ENCODE results near the gene TAAR2. TPM values are rescaled to one million over a fixed set of nuclear protein-coding genes. Genes with fewer than 3 reads are reported as not detected.

Gene TAAR2
- not detected for total RNA-seq

GRCh38 chr6:132624175-132624574 is at the start of gene TAAR2:
TAAR2 (minus strand) TSS chr6:132624275; CDS start chr6:132624275, 0 bp downstream.

GRCh38 chr6:132659082-132659481 is 35.0 kb upstream of the TAAR2 start, which contains the start of gene TAAR1:
TAAR1 (minus strand) TSS chr6:132659182; CDS start chr6:132646003, 13,179 bp downstream.

GRCh38 chr6:132589454-132589853 is 34.6 kb downstream of the TAAR2 start, which contains the start of gene TAAR5:
TAAR5 (minus strand) TSS chr6:132589741; CDS start chr6:132589686, 55 bp downstream.

GRCh38 chr6:132570221-132570777 is 53.8 kb downstream of the TAAR2 start, which contains the start of gene TAAR6:
TAAR6 (plus strand) TSS chr6:132570322; CDS start chr6:132570322, 0 bp downstream.

Other genes with a start within 250 kb of the TAAR2 start
- 10 to 100 TPM; 37.9 to 39.3 TPM for gene MOXD1, start 222.8 kb downstream of the TAAR2 start, total RNA-seq
- 10 to 100 TPM; 67.3 to 92.9 TPM for gene STX7, start 111.2 kb downstream of the TAAR2 start, total RNA-seq
- not detected for gene TAAR9, start 86.0 kb downstream of the TAAR2 start, total RNA-seq
- not detected for gene TAAR8, start 71.6 kb downstream of the TAAR2 start, total RNA-seq
- gene TAAR6, start 54.0 kb downstream of the TAAR2 start, total RNA-seq, result not detected
- gene TAAR5, start 34.5 kb downstream of the TAAR2 start, total RNA-seq, result not detected
- not detected for gene TAAR1, start 34.9 kb upstream of the TAAR2 start, total RNA-seq
- gene VNN1, start 89.8 kb upstream of the TAAR2 start, total RNA-seq, result not detected
- gene VNN2, start 133.6 kb upstream of the TAAR2 start, total RNA-seq, result not detected
- gene SLC18B1, start 174.4 kb upstream of the TAAR2 start, total RNA-seq, result 100 to 1,000 TPM; 116 to 134 TPM
- 1,000 to 10,000 TPM in 1 of 2 donors, 100 to 1,000 TPM in 1; 507 to 1,099 TPM for gene RPS12, start 190.3 kb upstream of the TAAR2 start, total RNA-seq

Data from melanocyte of skin (primary cell).